CD4-positive, alpha-beta T cell (primary cell): ENCODE measurements around the gene CNNM3. TPM values are rescaled to one million over a fixed set of nuclear protein-coding genes. Genes with fewer than 3 reads are reported as not detected.

Experiments used
- ATAC-seq: fragments of 200-7000 bp; cut with Tn5 transposase; one replicate; pipeline ENCODE4 v1.10.0; 2022; ENCODE audit warnings: mild to moderate bottlenecking; ENCODE audit not compliant: poor library complexity
- CTCF ChIA-PET: fragments of 350-600 bp; sonication (Branson Sonifier 250); formaldehyde crosslinking; loops from one replicate; lab custom pipeline; 2021; ENCODE audit warnings: antibody characterized with exemption, inconsistent platforms; lab: Charles Lee
- POLR2A ChIA-PET: fragments of 350-600 bp; sonication (Branson Sonifier 250); formaldehyde crosslinking; loops from one replicate; lab custom pipeline; 2021; ENCODE audit warnings: antibody characterized with exemption, inconsistent platforms; lab: Charles Lee
- DNase-seq, 14 experiments: peaks; one replicate each; pipeline ENCODE4 v3.0.0-alpha.2; 2013 to 2020; ENCODE audit warnings: mixed read lengths in 2 of 14
- H3K27ac ChIP-seq, 2 donors: one replicate each; pipeline versions ENCODE4 v1.5.1 to v1.7.0; 2013; ENCODE audit warnings: low read length in 2 of 2, low read depth in 1 of 2, mild to moderate bottlenecking in 1 of 2
- H3K27me3 ChIP-seq, 2 experiments: 1 replicate in 1 of 2; 2 replicates in 1 of 2; pipeline versions ENCODE4 v1.6.1 to v1.7.0; 2013; ENCODE audit warnings: low read length in 2 of 2, control low read depth in 1 of 2, mild to moderate bottlenecking in 1 of 2, moderate library complexity in 1 of 2; ENCODE audit not compliant: insufficient read depth in 2 of 2, control insufficient read depth in 1 of 2
- H3K36me3 ChIP-seq: one replicate; pipeline ENCODE4 v1.6.1; 2013; ENCODE audit warnings: low read length, control low read depth; ENCODE audit not compliant: insufficient read depth
- H3K4me1 ChIP-seq: one replicate; pipeline ENCODE4 v1.6.1; 2013; ENCODE audit warnings: low read length, control low read depth; ENCODE audit not compliant: insufficient read depth
- H3K4me3 ChIP-seq: one replicate; pipeline ENCODE4 v1.5.1; 2013; ENCODE audit warnings: mild to moderate bottlenecking, low read length, moderate library complexity
- H3K9me3 ChIP-seq, 2 experiments: 1 replicate in 1 of 2; 2 replicates in 1 of 2; pipeline versions ENCODE4 v1.6.1 to v1.7.0; 2013; ENCODE audit warnings: low read length in 2 of 2, mild to moderate bottlenecking in 2 of 2, control low read depth in 1 of 2, moderate library complexity in 1 of 2; ENCODE audit not compliant: control insufficient read depth in 1 of 2, insufficient read depth in 1 of 2
- H3K27ac Mint-ChIP-seq: one replicate; pipeline ENCODE4 v1.8.0; 2020; ENCODE audit warnings: mixed read lengths
- H3K27me3 Mint-ChIP-seq: one replicate; pipeline ENCODE4 v1.8.0; 2021; ENCODE audit warnings: mixed read lengths
- H3K36me3 Mint-ChIP-seq: one replicate; pipeline ENCODE4 v1.8.0; 2021; ENCODE audit warnings: low read depth, mixed read lengths
- H3K4me1 Mint-ChIP-seq: one replicate; pipeline ENCODE4 v1.8.0; 2021; ENCODE audit warnings: low read depth, mixed read lengths
- H3K4me3 Mint-ChIP-seq: one replicate; pipeline ENCODE4 v1.8.0; 2020; ENCODE audit warnings: mild to moderate bottlenecking, mixed read lengths
- H3K9me3 Mint-ChIP-seq: one replicate; pipeline ENCODE4 v1.8.0; 2020; ENCODE audit warnings: mixed read lengths
- CTCF ChIP-seq: fragments of 200-600 bp; IDR thresholded peaks from one replicate; pipeline ENCODE4 v1.8.0; 2022; ENCODE audit warnings: antibody characterized with exemption, mild to moderate bottlenecking
- intact Hi-C, 2 experiments: fragments of 100-400 bp; cut with DNase I in 1 of 2; cut with micrococcal nuclease in 1 of 2; formaldehyde crosslinking; loops; one replicate each; pipeline versions ENCODE4 v1.15.1 to v1.9.0; 2023 to 2025; cut with DNase I, micrococcal nuclease
- total RNA-seq, 174 experiments: library from RNA in 2 of 174; stranded (reverse) in 2 of 174; gene quantifications; one replicate each; pipeline ENCODE4 v1.2.3 and lab custom pipeline; 2021 to 2026

CNNM3 gene
- total RNA-seq, 2 experiments from 2014 or later = 48.7 to 53.5 TPM

DNA sequence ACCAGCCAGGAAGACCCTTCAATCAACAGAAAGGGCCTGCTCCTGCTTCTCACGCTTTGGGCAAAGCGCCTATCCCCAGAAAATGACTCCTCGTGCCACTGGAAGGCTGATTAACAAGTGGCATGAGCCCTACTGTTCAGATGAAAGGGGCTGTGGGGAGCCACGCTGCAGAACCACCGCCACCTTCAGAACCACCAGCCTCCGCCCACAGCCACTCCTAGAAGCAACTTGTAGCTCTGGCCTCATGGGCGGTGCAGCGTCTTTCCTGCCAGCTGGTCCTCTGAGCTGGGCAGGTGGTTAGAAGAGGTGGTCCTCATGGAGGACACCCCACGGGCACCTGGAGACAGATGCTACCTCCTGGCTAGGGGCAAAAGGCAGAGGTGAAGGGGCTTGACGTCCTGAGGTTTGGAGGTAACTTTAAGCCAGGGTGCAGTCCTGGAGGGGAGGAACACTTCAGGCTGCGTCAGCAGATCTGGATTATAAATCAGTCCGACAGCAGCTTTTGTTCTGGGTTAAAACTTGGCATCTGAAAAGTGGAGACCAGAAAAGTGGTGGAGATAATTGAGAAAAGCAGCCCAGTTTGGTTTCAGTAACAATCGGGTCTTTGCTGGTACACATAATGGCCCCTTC, 54.7 kb downstream of the CNNM3 start:
- no peak for TF ChIP-seq CTCF
- CTCF ChIA-PET = interaction anchor here (1.0 to 1.6 kb wide), 5 partner anchors 10 to 242 kb away, joined by 3 to 17 read pairs (median 4); partner anchors contain the start of genes ANKRD39 and CNNM3
- H3K9me3 Mint-ChIP-seq = no peaks in the 10 kb centered on the region
- peaks cover 63% of the 10 kb centered on the region for H3K4me1 Mint-ChIP-seq
- peaks cover 30% of the 10 kb centered on the region for H3K36me3 Mint-ChIP-seq
- H3K9me3 ChIP-seq = no peaks in the 10 kb centered on the region
- peak overlapping the region; percentile 60 for H3K4me3 ChIP-seq
- peak overlapping the region; percentile 66 to 67 for H3K27ac ChIP-seq
- H3K36me3 ChIP-seq = peaks cover 18% of the 10 kb centered on the region
- H3K27ac Mint-ChIP-seq = peak overlapping the region; percentile 97
- intact Hi-C loops = loop anchor here in 1 of 2 experiments (1.0 to 5.0 kb wide), 2 partner anchors 43 to 92 kb away; no protein-coding TSS in a partner anchor
- H3K4me3 Mint-ChIP-seq = peak overlapping the region; percentile 97
- H3K27me3 ChIP-seq = no peaks in the 10 kb centered on the region
- ATAC-seq (peak; percentile 69), DNase-seq (peak; percentile 44 to 88 (median 64))
- POLR2A ChIA-PET = interaction anchor here (0.7 to 1.9 kb wide), 17 partner anchors 9 to 92 kb away, joined by 3 to 24 read pairs (median 4); partner anchors contain the start of genes ANKRD39 and CNNM3
- no peaks in the 10 kb centered on the region for H3K27me3 Mint-ChIP-seq
- H3K4me1 ChIP-seq = peaks cover 60% of the 10 kb centered on the region

DNA sequence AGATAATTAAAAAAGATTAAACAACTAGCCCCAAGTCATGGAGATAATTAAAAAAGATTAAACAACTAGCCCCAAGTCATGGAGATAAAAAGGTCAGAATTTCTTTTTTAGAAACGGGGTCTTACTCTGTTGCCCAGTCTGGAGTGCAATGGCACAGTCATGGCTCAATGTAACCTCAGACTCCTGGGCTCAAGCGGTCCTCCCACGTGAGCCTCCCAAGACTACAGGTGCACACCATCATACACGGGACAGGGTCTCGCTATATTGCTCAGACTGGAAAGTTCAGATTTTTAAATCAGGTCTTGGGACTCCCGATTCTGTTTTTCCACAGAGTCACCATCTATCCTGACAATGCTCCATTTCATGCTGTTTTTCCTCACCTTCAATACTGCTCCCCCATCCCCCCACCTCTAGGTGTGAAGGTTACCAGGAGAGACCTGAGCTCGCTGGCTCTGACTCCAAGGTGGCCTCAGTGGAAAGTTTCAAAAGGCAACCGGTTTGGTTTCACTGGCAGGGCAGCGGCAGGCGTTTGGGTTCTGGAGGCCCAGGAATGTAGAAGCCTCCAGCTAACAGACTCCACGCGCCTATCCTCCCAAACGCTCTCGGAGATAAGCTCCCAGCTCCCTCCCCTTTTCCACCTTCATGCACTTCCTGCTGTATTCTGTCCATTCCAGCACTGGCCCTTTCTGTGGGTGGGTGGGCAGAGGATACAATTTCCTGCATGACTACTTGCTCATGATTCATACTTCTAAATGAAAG, 56.7 kb downstream of the CNNM3 start:
- Histone ChIP-seq H3K27ac (no peak overlapping the region), H3K4me1 (peaks cover 40% of the 10 kb centered on the region), H3K4me3 (no peak overlapping the region), H3K36me3 (no peaks in the 10 kb centered on the region), H3K9me3 (no peaks in the 10 kb centered on the region), H3K27me3 (no peaks in the 10 kb centered on the region)
- ATAC-seq (no peak), DNase-seq (no peak)
- POLR2A ChIA-PET = interaction anchor here (0.8 to 2.7 kb wide), 5 partner anchors 10 to 90 kb away, joined by 3 to 11 read pairs (median 8); partner anchors contain the start of gene ANKRD39
- Mint-ChIP-seq H3K27me3 (no peaks in the 10 kb centered on the region), H3K4me3 (peak overlapping the region; percentile 15), H3K36me3 (peaks cover 13% of the 10 kb centered on the region), H3K27ac (peak overlapping the region; percentile 49), H3K9me3 (no peaks in the 10 kb centered on the region), H3K4me1 (peaks cover 51% of the 10 kb centered on the region)
- no peak for TF ChIP-seq CTCF
- intact Hi-C loops = loop anchor here in 1 of 2 experiments (5.0 kb wide), 1 partner anchor 90 kb away; no protein-coding TSS in a partner anchor
- CTCF ChIA-PET = interaction anchor here (0.6 to 3.1 kb wide), 2 partner anchors 15 to 55 kb away, joined by 3 to 19 read pairs; partner anchors contain the start of gene ANKRD39

DNA sequence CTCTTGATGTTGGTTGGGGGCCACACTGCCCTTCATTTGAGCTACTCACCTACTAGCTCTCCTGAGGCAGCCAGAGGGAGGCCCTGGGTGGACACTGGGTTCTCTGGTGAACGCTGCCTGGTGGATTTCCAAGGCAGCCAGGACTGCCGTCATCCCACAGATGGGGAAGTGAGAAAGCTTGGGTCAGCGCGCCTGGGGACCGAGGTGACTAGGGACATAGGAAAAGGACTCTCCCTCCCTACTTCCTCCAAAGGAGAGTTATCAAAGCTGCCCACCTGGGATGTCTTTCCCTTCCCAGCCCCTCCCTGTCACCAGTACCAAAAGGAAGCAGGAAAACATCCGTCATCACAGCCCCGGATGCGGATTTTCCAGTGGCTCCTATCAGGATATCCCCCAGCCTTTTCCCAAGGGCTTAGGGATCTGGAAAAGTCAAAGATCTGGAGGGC, 57.6 kb downstream of the CNNM3 start:
- Histone ChIP-seq H3K4me1 (peaks cover 33% of the 10 kb centered on the region), H3K27me3 (no peaks in the 10 kb centered on the region), H3K9me3 (no peaks in the 10 kb centered on the region), H3K27ac (no peak overlapping the region), H3K4me3 (no peak overlapping the region), H3K36me3 (no peaks in the 10 kb centered on the region)
- Mint-ChIP-seq H3K27ac (no peak overlapping the region), H3K4me1 (peaks cover 45% of the 10 kb centered on the region), H3K4me3 (no peak overlapping the region), H3K36me3 (peaks cover 8% of the 10 kb centered on the region), H3K27me3 (no peaks in the 10 kb centered on the region), H3K9me3 (no peaks in the 10 kb centered on the region)
- no peak for TF ChIP-seq CTCF
- POLR2A ChIA-PET = interaction anchor here (2.1 to 2.7 kb wide), 4 partner anchors 16 to 89 kb away, joined by 7 to 11 read pairs (median 10); partner anchors contain the start of gene ANKRD39
- no peak for ATAC-seq
- intact Hi-C loops = loop anchor here (2.0 to 5.0 kb wide), 2 partner anchors 41 to 89 kb away; no protein-coding TSS in a partner anchor
- peak in 2 of 14 experiments; percentile 59 to 60 for DNase-seq
- CTCF ChIA-PET = interaction anchor here (3.1 kb wide), 1 partner anchor 16 kb away, joined by 19 read pairs; the partner anchor contains the start of gene ANKRD39
